Hematopoietic multipotent progenitor cell treated with erythropoietin and hydrocortisone succinate and interleukin-3 and kit ligand, for 15 days (in vitro differentiated cells): Measurements from ENCODE around the gene TOM1L2.

ENCODE experiments used
- DNase-seq: peaks from one replicate; pipeline ENCODE4 v3.0.0-alpha.2; 2015; ENCODE audit warnings: low spot score

TOM1L2 gene

DNA sequence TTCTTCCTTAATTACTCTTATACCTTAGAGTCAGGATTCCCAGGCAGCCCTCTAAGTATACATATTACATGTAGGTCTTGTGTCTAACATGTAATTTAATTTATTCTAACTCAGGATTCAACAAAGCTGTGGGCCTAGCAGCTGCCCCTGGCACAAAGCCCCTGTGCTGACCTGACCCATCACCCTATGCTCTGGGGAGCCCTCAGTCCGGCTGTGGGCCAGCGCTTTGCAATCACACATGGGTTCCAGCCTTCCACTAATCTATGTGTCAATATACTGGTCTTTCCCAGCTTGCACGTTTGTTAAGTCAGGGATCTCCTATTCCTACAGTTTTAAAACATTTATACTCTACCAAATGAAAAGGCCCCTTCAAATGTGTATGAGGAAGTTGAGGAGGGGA is 72.7 kb downstream of the TOM1L2 start:
- no peak for DNase-seq

DNA sequence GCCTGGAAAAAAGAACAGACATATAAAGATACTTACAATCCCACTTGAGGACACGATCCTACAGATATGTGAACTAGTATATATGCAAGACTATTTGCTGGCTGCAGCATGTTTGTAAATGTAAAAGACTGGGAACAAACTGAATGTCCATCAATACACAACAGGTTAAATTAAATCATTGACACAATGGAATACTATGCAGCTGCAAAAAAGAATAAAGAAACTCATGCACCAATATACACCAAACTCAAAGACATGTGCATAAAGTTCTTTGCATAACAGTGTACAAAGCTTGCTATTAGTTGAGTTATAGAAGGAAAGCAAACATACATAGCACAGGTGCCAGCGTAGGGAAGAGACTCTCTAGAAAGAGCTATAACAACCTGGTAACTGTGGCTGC is 73.5 kb downstream of the TOM1L2 start:
- DNase-seq, result no peak

DNA sequence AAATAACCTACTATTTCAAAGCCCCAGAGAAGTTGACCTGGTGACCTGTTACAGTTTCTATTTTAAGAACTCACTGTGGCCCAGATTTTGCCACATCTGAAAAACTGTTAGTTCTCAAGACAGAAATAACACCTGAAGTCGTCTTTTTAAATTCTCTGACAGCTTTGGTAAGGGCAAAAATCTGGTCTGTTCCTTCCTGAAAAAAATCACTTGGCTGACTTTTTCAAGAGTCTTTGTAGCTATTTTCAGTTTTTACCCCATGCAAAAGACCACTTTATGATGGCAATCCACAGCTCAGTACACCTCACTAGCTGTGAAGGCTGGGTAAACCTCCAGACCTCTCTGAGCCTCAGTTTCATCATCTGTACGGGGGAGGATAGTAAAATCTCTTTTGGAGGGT is 74.8 kb downstream of the TOM1L2 start:
- no peak for DNase-seq

DNA sequence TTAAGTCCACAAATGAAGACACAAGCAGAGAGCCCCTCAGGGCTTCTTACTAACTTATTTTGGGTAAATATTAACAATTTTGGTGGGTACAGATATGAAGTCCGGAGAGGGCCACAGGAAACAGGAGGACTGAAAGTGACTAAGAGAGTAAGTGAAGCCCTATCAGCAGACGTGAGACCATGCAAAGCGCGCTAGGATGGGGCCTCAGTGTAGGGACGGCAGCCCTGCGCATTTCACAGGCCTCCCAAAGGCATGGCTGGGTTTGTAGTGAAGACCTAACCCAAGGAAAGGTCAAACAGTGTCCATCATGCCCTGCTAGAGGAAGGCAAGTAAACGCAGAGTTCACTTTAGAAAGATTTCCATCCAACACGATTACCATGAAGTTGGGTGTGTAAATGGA is 75.5 kb downstream of the TOM1L2 start:
- no peak for DNase-seq

DNA sequence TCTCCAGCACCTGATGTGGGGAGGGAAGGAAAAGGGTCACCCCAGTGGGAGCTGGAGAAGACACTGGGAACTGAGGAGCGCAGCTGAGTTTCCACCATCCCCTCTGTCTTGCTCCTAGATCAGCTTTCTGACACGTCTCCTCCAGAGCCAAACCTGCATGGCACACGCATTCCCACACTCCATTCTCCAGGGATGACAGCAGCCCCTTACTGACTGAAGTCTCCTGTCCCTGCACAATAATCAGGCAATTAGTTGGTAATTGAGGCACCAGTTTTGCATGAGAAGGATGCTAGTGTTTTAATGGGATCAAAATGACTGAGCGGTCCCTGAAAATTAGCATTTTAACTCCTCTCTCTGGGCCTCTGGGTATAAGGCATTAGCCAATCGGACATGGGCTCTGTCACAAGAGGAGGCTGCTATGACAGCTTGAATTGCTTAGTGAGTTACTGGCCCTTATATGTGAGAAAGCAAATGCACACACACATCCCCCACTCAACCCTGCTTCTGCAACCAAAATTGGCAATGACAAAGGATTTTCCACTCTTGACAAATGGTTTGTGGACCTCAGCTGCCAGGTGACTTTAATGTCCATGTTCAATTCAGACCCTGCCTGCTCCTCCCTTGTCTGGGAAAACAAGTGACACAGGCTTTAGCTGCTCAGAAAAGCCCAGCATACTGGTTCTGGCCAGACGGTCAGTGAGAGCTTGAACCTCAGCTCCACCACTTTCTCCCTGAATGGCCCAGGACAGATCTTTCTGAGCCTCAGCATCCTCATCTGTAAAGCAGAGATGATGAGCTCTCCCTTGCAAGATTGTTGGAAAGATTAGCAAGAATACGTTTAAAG is 78.2 kb downstream of the TOM1L2 start:
- DNase-seq, result no peak

DNA sequence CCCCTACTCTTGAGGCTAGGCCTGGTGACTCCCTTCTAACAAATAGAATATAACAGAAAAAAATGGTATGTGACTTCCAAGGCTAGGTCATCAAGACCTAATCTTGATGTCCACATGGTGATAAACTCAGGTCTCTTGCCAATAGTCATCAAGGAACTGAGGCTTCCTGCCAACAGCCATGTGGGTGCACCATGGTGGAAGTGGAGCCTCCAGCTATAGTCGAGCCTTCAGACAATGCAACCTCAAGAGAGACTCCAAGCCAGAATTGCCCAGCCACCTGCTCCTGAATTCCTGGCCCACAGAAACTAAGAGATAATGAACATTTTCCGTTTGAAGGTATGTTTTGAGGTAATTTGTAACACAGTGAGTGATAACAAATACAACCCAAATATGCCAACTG is 79.5 kb downstream of the TOM1L2 start:
- DNase-seq, result no peak

DNA sequence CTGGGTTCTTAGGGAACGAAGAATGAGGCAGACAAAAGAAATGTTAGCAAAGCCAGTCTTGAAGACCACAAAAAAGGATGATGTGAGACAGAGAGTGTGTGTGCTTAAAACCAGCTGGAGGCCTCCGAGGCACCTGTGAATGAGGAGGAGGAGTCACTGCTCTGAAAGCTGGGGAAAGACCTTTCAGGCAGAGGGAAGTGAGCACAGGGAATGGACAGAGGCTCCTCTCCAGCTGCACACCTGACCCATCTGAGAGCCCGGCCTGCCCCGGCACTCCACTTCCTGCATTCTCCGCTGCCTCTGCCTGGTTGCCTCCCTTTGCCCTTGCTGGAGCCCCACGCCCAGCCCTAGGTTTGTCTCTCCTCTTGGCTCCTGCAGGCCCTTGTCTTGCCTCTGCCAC is 80.2 kb downstream of the TOM1L2 start:
- DNase-seq, result no peak

DNA sequence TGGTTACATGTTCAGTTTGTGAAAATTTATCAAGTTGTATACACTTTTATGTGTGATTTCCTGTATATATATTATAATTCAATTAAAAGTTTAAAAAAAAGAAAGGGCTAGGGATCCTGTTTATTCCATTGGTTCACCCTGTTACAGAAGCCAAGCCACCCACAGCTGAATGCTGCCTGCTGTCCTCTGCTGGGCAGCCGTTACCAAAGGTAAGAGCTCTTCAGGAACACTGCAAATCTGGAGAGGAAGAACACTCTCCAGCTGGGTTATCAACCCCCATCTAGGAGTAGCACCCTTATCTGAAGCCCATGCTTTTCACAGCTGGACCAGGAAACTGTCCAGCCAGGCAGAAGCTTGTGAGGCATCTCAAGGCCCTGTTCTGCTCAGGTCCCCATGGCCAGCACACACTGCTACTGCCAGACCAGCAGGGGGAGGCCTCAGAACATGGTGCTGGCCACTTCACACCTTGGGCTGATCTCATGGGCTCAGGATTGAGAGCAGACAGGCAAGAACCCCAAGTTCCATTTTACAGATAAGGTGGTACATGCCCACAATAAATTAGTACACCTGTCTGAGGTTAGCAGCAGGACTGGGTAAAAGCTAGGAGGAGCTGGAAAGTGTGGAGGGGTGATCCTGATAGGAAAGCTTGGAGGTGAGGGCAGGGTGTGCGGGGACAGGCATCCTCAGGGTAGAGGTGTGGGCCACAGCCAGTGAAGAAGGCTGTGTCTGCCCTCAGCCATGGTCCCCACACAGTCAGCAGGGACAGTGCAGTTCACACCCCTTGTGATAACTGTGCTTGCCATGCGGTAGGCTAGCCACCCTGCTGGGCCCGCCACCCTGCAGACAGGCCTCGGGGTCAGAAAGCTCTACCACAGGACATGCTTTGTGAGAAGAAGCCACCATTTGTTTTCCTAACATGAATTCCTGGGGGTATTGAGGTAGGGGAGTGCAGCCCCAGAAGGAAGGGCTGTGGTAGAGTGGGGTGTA is 81.1 kb downstream of the TOM1L2 start:
- peak; percentile 42 for DNase-seq

DNA sequence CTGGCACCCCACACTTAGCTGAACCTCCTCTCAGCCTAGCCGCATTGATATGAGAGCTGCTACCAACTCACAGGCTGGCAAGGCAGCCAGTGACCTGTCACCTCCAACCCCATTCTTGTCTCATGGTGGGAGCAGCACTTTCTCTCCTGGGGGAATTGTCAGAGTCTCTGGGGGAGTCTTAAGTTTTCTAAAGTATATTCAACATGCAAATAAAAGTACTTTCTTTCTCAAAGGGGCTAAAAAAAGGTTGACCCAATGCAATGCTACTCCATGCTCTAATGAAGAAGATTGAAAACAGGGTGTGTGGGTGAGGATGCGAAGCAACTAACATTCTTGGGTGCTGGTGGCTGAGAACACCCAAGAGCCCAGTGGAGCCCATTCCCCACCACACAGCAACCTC is 82.3 kb downstream of the TOM1L2 start:
- no peak for DNase-seq

DNA sequence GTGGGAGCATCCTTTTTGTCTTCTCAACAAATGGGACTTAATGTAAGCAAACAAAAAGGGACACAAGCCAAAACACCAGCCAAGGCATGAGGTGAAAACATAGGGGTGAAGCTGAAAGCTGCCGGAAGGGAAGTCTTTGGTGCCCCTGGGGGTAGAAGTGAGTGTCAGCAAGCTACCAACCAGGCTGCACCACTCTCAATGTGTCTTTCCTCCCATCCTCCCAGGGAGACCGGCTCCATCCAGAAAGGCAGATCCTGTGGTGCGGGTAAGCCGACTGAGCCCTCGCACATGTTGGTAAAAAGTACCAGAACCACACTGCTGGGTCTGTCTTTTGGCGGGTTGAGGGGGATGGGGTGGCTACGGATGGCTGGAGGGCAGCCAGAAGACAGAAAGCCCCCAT is 83.4 kb downstream of the TOM1L2 start:
- DNase-seq, result no peak

DNA sequence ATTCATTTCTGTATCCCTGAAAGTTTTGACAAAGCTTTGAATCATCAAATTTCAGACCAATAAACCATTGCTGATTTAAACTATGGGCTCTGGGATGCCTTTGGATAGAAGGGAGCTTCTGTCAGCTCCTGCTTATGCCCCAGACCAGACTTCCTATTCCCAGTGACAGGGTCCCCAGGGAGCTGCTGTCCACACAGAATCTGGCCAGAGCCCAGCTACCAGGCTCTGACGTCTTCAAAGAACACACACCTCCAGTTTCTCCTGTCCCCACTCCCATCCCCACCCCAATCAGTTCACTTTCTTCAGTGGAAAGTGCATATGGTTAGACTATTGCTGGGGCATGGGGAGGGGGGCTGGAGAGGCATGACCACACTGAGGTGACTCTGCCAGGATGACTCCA is 83.8 kb downstream of the TOM1L2 start:
- DNase-seq, result no peak

DNA sequence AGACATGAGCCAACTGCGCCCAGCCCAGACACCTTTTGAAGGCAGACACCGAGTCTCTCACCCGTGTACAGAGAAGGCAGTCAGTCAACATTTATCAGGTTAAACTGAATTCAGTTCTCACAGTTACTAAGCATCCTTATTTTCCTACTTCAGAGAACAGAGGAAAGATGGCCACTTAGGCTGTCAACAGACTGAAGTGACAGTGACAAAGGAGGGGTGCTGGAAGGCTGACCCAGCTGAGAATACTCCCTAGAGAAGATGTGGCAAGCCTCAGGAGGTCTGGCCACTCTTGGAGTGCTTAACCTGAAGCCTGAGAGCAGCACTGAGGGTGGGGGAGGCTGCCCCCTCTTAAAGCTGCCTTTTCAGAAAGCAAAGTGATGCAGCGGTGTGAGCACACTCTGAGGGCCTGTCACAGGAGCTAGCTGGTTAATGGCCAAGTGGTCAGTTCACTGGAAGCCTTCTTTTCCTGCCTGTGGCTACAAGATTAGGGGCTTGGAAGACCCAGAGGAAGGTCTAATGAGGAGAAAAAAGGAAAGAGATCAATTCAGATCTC is 84.4 kb downstream of the TOM1L2 start:
- no peak for DNase-seq

DNA sequence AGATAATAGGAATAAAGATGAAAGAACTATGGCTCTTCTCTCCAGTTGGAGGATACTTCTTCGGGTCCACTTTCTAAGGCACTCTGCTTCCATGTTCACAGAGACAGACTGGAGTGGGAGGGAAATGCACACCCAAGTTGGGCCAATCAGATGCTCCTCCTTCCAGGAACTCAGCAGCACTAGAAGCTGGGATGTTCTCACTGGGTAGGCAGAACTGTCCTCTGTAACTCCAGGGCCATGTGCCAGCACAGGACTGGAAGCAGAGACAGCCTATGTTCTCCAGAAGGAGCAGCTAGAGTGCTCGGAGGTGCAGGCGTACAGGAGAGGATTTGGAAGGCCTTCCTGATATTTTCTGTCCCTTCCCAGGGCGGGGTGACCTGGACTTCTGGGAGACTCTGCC is 85.5 kb downstream of the TOM1L2 start:
- no peak for DNase-seq

DNA sequence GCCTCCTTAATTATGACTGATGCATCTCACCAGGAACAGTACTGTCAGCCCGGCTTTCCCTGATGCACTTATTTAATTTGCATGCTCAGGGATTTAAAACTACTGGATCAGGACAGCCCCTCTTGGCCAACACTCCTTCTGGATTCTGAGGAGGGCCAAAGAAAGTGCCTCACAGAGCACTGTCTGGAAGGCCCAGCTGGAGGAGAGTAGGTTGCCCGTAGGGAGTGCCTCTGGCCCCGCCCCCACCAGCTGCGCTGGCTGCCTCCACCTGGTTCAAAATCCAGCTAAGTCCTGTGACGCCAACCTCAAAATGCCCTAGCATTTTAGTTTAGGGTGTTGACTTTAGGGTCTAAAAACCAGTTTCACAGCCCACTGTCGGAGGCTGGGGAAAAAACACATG is 86.0 kb downstream of the TOM1L2 start:
- no peak for DNase-seq

DNA sequence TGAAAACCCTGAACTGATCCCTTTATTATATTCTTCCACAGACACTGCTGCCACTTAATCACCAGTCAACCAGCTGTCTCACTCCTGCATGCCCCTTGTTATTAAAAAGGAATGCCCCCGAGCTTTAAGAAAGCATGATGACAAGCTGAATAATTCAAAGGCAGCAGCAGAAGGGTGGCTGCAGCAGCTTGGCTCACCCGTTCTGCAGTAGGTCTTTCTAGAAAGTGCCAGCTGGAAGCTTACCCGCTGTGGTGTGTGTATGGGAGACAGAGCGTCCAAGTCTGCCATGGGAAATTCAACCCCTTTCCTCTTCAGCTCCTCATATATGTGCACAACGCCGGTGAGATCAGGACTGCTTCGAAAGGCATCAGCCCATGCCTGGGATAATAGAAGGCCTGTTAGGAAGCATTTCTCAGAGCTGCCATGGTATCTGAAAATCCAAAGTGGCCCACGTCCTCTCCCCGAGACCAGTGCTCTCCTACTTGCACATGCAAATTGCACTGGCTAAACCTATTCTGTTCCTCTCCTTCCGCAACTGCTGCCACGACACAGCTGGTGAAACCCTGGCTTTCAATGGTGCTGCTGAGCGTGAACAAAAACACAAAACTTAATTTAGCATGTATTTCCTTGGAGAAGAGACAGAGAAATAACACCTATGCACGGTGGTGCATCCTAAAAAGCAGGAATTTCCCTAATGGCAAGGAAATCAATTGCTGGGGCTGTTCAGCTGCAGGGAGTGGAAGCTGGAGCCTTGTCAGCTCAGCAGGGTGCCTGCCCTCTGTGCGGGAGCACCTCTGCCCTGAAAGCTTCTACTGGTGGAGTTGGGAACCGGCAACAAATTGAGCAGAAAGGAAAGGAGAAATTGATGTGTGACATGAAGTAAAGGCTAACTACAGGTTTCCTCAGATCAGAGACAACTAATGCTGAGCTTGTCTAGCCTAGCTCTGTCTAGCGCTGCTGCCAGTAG is 87.5 kb downstream of the TOM1L2 start:
- no peak for DNase-seq

DNA sequence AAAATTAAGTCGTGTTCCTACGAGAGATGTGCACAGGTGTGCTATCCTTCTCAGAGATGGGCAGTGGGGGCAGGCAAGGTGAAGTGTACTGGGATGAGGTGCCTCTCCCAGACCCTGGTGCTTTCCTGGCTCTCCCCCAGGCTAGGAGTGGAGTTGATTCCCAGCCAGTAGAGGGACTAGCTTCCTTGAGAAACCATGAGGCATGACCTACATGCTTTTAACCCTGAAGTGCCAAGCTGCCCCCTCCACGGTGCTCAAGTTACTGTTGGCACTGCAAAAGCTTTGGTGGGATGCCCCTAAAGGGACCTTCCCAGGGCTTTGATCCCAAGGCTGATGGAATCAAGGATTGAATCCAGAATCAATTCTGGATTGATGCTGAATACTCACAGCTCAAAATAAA is 88.4 kb downstream of the TOM1L2 start:
- DNase-seq, result no peak

DNA sequence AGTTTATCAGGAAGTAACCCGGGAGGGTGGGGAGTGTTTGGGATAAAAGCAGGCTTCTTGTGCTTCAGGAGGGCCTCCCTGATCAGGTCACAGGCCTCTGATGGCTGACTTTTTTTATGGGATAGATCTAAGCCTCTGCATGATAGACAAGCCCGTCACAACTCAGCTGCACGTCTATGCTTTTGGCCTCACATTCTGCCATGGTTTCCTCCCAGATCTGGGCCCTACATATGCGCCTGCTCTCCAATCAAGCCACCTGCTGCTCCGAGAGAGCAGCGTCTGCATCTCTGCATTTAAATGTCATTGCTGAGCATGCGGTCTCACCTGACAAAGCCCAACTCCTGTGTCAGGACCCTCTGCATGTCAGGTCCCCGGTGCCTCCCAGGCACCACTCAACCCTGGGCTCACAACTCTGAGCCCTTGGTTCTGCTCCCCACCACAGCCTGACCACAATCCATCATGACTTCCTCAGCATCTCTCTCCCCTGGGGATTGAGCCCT is 90.1 kb downstream of the TOM1L2 start:
- DNase-seq, result no peak

DNA sequence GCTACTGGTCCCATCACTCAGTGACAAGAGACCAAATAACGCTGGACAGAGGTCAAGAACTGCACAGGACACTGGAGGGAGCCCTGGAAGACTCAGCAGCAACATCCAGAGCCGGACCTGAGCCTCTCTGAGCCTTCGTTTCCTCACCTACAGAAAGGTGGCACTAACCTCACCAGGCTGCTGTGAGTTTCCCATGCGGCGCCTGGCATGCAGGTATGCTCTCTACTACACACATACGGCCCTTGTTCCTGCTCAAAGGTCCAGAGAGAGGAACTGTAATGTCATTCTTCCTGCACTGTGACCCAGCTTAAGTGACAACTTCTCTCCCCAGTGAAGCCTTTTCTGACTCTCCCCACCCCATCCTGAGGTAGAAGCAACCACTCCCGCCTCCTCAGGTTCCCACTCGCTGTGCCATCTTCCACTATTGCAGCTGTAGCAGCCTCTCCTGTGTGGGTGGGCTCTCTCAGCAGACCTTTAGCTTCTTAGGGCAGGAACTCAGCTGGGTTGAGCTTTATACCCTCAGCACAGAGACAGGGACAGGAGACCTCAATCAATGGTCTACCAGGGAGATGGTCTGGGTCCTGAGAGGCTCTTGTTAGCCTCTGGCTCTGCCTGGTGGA is 91.5 kb downstream of the TOM1L2 start:
- DNase-seq, result no peak

DNA sequence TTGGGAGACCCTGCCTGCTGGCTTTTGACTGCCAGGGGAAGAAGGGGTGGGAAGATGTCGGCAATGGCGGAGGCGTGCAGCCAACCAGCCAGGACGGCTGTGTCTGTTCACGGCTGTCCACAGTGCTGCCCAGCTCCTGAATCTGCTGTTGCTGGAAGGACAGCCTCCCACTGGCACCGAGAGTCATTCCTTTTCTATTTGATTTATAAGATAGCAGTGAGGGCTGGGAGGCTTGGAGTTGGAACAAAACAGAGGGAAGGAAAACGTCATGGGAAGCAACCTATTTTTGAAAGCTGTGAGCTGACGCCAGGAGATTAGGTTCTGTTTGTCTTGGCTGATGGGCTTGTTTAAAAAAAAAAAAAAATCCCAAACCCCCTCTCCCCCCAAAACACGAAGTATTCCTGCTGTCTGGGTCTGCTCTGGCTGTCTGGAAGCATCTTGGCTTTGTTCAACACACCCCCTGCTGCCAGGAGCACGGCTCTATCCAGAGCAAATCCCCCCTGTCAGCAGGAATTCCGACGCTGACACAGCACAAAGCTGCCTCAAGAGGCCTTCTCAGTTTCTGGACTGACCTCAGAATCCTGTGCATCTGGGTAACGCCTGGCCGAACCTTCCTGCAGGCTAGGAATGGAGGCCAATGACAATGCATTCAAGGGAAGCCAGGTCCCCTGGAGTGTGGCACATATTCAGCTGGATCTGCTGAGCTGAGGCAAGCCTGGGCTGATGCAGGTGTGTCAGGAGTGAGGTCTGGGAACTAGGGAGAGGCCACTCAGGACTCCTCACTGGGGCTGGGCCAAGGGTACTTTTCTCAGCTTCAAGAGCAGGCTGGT is 94.5 kb downstream of the TOM1L2 start:
- no peak for DNase-seq

DNA sequence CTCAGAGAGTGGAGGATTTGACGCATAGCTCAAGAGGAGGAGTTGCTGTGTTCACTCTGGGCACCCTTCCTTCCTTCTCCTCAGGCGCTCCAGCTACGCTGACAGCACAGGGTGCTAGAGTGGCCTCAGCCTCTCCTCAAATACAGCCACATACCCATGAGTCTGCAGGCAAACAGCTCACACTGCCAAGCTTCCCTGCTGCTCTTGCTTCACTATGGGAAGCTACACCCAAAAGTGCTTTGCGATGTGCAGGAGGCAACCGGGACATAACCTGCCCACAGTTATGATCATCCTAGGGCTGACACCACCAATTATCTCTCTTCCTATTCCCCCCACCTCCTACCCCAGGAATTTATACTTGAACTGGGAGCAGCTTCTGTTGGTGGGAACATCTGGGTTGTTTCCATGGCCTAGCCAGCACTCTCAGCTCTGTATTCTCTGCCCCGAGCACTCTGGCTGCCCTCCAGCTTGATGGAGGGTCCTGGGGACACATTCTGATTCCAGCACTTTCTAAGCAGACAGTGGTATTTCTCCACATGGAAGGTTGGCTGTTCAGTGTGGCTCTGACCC is 95.2 kb downstream of the TOM1L2 start:
- no peak for DNase-seq
